GM18517 (cell line): ENCODE results near the gene MYOM1.

ENCODE experiments used
- ATAC-seq: cut with Tn5 transposase; IDR thresholded peaks from one replicate; pipeline ENCODE4 v1.9.1; 2021; ENCODE audit warnings: mild to moderate bottlenecking, moderate library complexity; ENCODE audit not compliant: unreplicated experiment

The MYOM1 gene

GRCh38 chr18:3153107-3153704, 66.6 kb downstream of the MYOM1 start:
- ATAC-seq: peak; percentile 89

GRCh38 chr18:3152294-3152693, 67.5 kb downstream of the MYOM1 start:
- no peak for ATAC-seq

- ATAC-seq: no peak
These were observed 68.1 kb downstream of the MYOM1 start for GRCh38 chr18:3151399-3152264.

GRCh38 chr18:3150688-3151087, 69.1 kb downstream of the MYOM1 start:
- ATAC-seq: no peak

DNA sequence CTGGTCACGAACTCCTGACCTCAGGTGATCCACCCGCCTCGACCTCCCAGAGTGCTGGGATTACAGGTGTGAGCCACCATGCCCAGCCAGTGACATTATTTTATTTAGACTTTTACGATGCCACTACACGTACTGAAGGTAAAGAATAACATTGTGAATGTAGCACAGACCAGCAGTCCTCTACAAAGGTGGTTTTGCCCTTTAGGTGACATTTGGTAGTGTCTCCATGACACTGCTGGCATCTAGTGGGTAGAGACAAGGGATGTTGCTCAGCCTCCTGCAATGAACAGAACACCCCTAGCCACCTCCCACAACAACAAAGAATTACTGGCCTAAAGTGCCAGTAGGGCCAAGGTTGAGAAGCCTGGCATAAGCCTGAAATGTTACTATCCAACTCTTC, 69.5 kb downstream of the MYOM1 start:
- ATAC-seq: no peak

GRCh38 chr18:3148930-3149535, 70.7 kb downstream of the MYOM1 start:
- ATAC-seq: no peak

GRCh38 chr18:3147935-3148554, 71.7 kb downstream of the MYOM1 start:
- ATAC-seq: no peak

GRCh38 chr18:3140986-3141639, 78.7 kb downstream of the MYOM1 start:
- ATAC-seq: no peak

GRCh38 chr18:3140342-3140741, 79.4 kb downstream of the MYOM1 start:
- ATAC-seq: no peak

GRCh38 chr18:3139406-3139805, 80.4 kb downstream of the MYOM1 start:
- ATAC-seq: no peak

DNA sequence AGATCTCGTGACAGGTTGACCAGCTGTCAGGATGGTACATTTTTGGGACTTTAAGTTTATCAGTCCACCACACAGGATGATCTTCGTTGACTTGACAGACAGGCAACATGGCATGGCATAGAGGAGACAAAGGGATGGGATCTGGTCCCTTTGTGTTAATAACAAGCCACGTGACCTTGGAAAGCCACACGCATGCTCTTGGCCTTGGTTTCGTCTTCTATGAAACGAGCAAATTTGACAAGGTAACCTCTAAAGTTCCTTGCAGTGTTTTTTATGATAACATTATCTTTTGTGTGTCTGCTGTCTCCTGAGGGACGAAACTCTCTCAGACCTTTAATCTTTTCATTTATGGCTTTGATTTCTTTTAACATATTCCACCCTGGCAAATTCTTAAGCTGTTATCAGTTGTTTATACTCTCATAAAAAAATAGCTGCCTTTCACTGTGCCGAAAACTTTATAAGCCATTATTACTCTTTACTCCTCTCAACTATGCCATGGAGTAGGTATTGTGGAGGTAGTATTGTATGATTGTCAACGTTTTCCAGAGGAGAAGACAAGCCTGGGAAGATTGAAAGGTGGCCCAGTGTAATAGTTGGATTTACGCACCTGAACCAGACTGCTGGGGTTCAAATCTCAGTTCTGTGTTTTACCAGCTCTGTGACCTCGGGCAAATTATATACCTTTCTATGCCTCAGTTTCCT, 81.3 kb downstream of the MYOM1 start:
- no peak for ATAC-seq

GRCh38 chr18:3135536-3135935, 84.2 kb downstream of the MYOM1 start:
- no peak for ATAC-seq

DNA sequence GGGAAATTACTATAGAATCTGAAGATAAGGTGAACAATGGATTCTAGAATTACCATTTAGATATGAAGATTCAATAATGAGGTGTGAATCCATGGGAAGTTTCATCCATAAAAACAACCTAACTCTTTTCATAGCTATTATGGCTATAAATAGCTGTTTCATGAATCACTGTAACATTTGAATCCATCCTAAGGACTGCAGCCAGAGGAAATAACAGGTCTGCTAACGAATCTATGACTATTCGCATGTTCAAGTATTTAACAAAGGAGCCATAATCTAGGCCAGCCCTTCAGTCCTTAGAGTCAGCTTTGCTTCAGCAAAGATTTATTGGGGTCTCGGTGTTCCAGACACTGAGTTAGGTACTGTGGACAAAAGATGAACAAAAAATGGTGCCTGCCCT, 87.1 kb downstream of the MYOM1 start:
- ATAC-seq: no peak

DNA sequence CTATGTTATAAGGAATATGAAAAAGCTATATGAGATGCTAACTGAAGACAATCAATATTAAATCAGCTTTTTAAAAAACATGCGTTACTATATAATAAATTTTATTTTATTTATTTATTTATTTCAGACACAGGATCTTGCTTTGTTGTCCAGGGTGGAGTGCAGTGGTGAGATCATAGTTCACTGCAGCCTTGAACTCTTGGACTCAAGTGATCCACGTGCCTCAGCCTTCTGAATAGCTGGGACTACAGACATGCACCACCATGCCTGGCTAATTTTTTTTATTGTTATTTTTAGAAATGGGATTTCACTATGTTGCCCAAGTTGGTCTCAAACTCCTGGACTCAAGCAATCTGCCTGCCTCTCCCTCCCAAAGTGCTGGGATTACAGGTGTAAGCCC, 89.4 kb downstream of the MYOM1 start:
- ATAC-seq: no peak

- ATAC-seq: peak; percentile 96
These were observed 90.5 kb downstream of the MYOM1 start for GRCh38 chr18:3129053-3129864.

DNA sequence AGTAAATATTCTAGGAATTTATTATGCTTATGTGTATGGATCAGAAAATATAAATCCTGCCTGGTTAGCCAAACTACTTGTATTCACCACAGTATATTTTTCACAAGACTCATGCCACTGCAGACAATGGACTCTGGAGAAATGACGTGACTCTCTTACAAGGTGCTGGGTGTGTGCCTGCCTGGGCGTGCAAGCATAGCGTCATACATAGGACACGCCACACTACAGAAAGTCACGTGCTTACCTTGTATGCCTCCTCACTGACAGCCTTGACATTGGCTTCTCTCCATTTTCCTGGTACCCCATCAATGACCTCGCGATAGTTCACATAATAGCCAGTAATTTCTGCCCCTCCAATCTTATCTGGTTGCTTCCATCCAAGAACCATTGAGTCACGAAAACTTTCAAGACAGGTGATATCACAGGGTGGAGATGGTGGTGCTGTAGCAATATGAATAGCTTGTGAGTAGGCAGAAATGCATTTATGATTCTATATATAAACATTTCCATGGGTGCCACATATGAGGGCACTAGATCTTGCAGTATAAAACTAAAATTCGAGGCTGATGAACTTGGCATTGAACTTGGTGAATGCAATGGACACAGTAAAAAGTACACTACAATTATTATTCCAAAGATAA, 93.2 kb downstream of the MYOM1 start:
- ATAC-seq: no peak

DNA sequence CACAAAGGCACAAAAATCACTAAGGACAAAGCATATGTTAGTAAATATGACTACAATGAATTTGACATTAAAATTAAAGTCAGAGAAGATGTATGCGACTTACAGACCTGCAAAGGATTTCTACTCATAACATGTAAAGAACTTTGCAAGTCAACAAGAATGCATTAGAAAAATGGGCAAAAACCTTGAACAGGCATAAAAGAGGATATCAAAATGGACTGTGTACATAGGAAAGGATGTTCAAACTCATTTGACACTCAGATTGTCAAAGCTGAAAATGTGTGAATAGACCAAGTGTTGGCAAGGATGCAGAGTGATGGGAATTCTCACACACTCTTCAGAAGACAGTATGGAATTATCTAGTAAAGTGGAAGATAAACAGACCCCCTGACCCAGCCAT, 94.9 kb downstream of the MYOM1 start:
- ATAC-seq: no peak

DNA sequence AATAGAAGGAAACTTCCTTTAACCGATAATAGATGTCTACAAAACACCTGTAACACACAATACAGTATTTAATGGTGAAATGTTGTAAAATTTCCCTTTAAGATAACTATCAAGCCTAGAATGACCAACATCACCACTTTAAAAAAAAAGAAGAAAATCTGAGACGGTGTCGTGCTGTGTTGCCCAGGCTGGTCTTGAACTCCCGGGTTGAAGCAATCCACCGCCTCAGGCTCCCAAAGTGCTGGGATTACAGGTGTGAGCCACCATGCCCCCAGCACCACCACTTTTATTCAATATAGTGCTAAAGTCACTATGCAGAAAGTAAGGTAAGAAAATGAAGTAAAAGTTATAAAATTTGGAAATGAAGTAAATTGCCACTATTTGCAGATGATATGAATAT, 96.9 kb downstream of the MYOM1 start:
- no peak for ATAC-seq

DNA sequence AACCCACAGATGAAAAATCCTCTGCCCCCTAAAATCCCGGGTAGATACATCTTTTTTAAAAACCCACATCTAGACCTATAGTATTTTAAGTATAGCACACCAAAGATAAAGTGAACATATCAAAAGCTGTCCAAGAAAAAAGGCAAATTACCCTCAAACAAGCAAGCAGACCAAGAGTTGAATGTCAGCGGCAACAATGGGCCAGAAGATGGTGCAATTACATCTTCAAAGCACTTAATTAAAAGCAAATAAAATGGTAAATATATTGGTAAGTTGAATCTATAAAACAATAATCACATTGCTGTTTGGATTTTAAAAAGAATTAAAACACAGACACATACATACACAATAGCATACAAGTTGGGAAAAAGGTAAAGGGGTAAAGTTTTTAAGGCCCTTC, 98.5 kb downstream of the MYOM1 start:
- ATAC-seq: no peak
